PC-3 (cell line): ENCODE results near the gene CHAC1. TPM values are rescaled to one million over a fixed set of nuclear protein-coding genes. Genes with fewer than 3 reads are reported as not detected.

Source experiments
- ATAC-seq: fragments of 200-7000 bp; cut with Tn5 transposase; 2 replicates; pipeline ENCODE4 v1.9.1; 2020; ENCODE audit warnings: mild to moderate bottlenecking, moderate library complexity
- BruUV-seq: library from RNA; stranded (reverse); fragments of 400-500 nt; replicated peaks from 2 replicates; lab custom pipeline; 2021; lab: Mats Ljungman, UMichigan
- CTCF ChIA-PET: fragments of 300-600 bp; sonication (Branson Sonifier 250); formaldehyde crosslinking; loops from one replicate; lab custom pipeline; 2022; ENCODE audit warnings: antibody characterized with exemption; lab: Charles Lee
- POLR2A ChIA-PET: fragments of 300-600 bp; sonication (Branson Sonifier 250); formaldehyde crosslinking; loops from one replicate; lab custom pipeline; 2022; ENCODE audit warnings: antibody characterized with exemption; ENCODE audit not compliant: unreplicated experiment; lab: Charles Lee
- DNase-seq: peaks from one replicate; pipeline ENCODE4 v3.0.0-alpha.2; 2015
- H2AFZ ChIP-seq: fragments of 300-600 bp; sonication (generic); 2 replicates; pipeline ENCODE4 v1.6.0; 2016; ENCODE audit warnings: antibody characterized with exemption, low read length
- H3F3A ChIP-seq: fragments of 300-600 bp; sonication (generic); one replicate; pipeline ENCODE4 v1.6.0; 2017; ENCODE audit warnings: antibody characterized with exemption, low read length, control low read depth, mild to moderate bottlenecking; ENCODE audit not compliant: unreplicated experiment
- H3K27ac ChIP-seq: fragments of 300-600 bp; sonication (generic); 2 replicates; pipeline ENCODE4 v1.5.1; 2016; ENCODE audit warnings: mild to moderate bottlenecking, low read length
- H3K27me3 ChIP-seq: fragments of 300-600 bp; sonication (generic); 2 replicates; pipeline ENCODE4 v1.6.1; 2016; ENCODE audit warnings: low read length, mixed read lengths
- H3K36me3 ChIP-seq: fragments of 300-600 bp; sonication (generic); 2 replicates; pipeline ENCODE4 v1.6.1; 2016; ENCODE audit warnings: low read depth, mixed run types, low read length, mixed read lengths
- H3K4me1 ChIP-seq: fragments of 300-600 bp; sonication (generic); 2 replicates; pipeline ENCODE4 v1.5.1; 2016; ENCODE audit warnings: low read length; ENCODE audit not compliant: insufficient read depth
- H3K4me2 ChIP-seq: fragments of 300-600 bp; sonication (generic); 2 replicates; pipeline ENCODE4 v1.6.0; 2016; ENCODE audit warnings: low read length
- H3K4me3 ChIP-seq: fragments of 300-600 bp; sonication (generic); 2 replicates; pipeline ENCODE4 v1.5.1; 2016; ENCODE audit warnings: mild to moderate bottlenecking, low read length, mixed read lengths
- H3K79me2 ChIP-seq: fragments of 300-600 bp; sonication (generic); 2 replicates; pipeline ENCODE4 v1.6.1; 2017; ENCODE audit warnings: low read length, mixed read lengths
- H3K9ac ChIP-seq: fragments of 300-600 bp; sonication (generic); 2 replicates; pipeline ENCODE4 v1.6.0; 2016; ENCODE audit warnings: mild to moderate bottlenecking, low read length
- H3K9me2 ChIP-seq: fragments of 300-600 bp; sonication (generic); replicated peaks from 2 replicates; pipeline ENCODE4 v1.6.1; 2016; ENCODE audit warnings: mixed run types, low read length, mixed read lengths
- H3K9me3 ChIP-seq: fragments of 300-600 bp; sonication (generic); 2 replicates; pipeline ENCODE4 v1.6.1; 2016; ENCODE audit warnings: low read length, mixed read lengths
- H4K20me1 ChIP-seq: fragments of 300-600 bp; sonication (generic); 2 replicates; pipeline ENCODE4 v1.6.1; 2016; ENCODE audit warnings: low read length, mixed read lengths
- EZH2 ChIP-seq: fragments of 300-600 bp; sonication (generic); IDR thresholded peaks from one replicate; pipeline ENCODE4 v1.6.1; 2017; ENCODE audit warnings: antibody characterized with exemption, mild to moderate bottlenecking, low read length; ENCODE audit not compliant: unreplicated experiment
- EZH2phosphoT487 ChIP-seq: fragments of 300-600 bp; sonication (generic); IDR thresholded peaks from 2 replicates; pipeline ENCODE4 v1.6.1; 2018; ENCODE audit warnings: mild to moderate bottlenecking, antibody characterized with exemption, low read length, borderline replicate concordance
- intact Hi-C: fragments of 100-400 bp; cut with micrococcal nuclease; formaldehyde crosslinking; loops from 2 replicates; pipeline ENCODE4 v1.9.0; 2023
- total RNA-seq: library from RNA; depleted of rRNA; stranded (reverse); fragments of >200 nt; gene quantifications from 2 replicates; pipeline ENCODE4 v1.2.3, GENCODE V29; 2014
- TF ChIP-seq, protein P1 (sequence below): fragments of 300-600 bp; sonication (generic); conservative IDR thresholded peaks from 2 replicates; pipeline ENCODE4 v1.5.1; 2017; ENCODE audit warnings: antibody characterized with exemption, low read depth, mild to moderate bottlenecking, low read length

The CHAC1 gene
- total RNA-seq, 1 experiment from 2014 or later = 13.3 TPM

- POLR2A ChIA-PET = interaction anchor here (0.6 to 0.7 kb wide), 9 partner anchors 9 to 1163 kb away, joined by 4 to 14 read pairs (median 5); partner anchors contain the start of gene CHAC1
- Histone ChIP-seq H3K36me3 (no peaks in the 10 kb centered on the region), H3K4me3 (peak overlapping the region; percentile 76), H3K27me3 (peaks cover 25% of the 10 kb centered on the region), H3K4me1 (peaks cover 36% of the 10 kb centered on the region), H3K9ac (no peak overlapping the region), H4K20me1 (no peaks in the 10 kb centered on the region), H3K4me2 (peak overlapping the region; percentile 97), H3K27ac (no peak overlapping the region), H2AFZ (peak overlapping the region; percentile 85), H3K9me2 (no peaks in the 10 kb centered on the region), H3K79me2 (no peaks in the 10 kb centered on the region), H3K9me3 (no peaks in the 10 kb centered on the region), H3F3A (no peaks in the 10 kb centered on the region)
- TF ChIP-seq, protein P1, sequence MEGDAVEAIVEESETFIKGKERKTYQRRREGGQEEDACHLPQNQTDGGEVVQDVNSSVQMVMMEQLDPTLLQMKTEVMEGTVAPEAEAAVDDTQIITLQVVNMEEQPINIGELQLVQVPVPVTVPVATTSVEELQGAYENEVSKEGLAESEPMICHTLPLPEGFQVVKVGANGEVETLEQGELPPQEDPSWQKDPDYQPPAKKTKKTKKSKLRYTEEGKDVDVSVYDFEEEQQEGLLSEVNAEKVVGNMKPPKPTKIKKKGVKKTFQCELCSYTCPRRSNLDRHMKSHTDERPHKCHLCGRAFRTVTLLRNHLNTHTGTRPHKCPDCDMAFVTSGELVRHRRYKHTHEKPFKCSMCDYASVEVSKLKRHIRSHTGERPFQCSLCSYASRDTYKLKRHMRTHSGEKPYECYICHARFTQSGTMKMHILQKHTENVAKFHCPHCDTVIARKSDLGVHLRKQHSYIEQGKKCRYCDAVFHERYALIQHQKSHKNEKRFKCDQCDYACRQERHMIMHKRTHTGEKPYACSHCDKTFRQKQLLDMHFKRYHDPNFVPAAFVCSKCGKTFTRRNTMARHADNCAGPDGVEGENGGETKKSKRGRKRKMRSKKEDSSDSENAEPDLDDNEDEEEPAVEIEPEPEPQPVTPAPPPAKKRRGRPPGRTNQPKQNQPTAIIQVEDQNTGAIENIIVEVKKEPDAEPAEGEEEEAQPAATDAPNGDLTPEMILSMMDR = no peak
- TF ChIP-seq EZH2phosphoT487 = no peak
- no peak for TF ChIP-seq EZH2
- intact Hi-C loops = no loop called here
- DNase-seq = no peak
- CTCF ChIA-PET = interaction anchor here (0.7 to 2.0 kb wide), 3 partner anchors 22 to 24 kb away, joined by 5 to 14 read pairs (median 7); no protein-coding TSS in a partner anchor
- no TSS peak for BruUV-seq
- ATAC-seq = peak; percentile 2
Measured at GRCh38 chr15:40927873-40928806, 25.1 kb upstream of the CHAC1 start.

- TF ChIP-seq, protein P1 = no peak
- TF ChIP-seq EZH2phosphoT487 (no peak), EZH2 (no peak)
- H3K9me3 ChIP-seq = no peaks in the 10 kb centered on the region
- H3K27me3 ChIP-seq = peaks cover 25% of the 10 kb centered on the region
- intact Hi-C loops = loop anchor here (1.0 kb wide), 1 partner anchor 23 kb away; no protein-coding TSS in a partner anchor
- H4K20me1 ChIP-seq = no peaks in the 10 kb centered on the region
- peak within 1 kb of the TSS; percentile 76 for H3K4me3 ChIP-seq
- CTCF ChIA-PET = interaction anchor here (1.4 to 2.0 kb wide), 4 partner anchors 13 to 90 kb away, joined by 7 to 18 read pairs (median 12); no protein-coding TSS in a partner anchor
- peak within 1 kb of the TSS; percentile 97 for H3K4me2 ChIP-seq
- ATAC-seq (peak; percentile 49), DNase-seq (peak; percentile 77)
- H3F3A ChIP-seq = no peaks in the 10 kb centered on the region
- H3K79me2 ChIP-seq = no peaks in the 10 kb centered on the region
- H2AFZ ChIP-seq = peak within 1 kb of the TSS; percentile 85
- BruUV-seq = no TSS peak
- POLR2A ChIA-PET = interaction anchor here (0.6 to 0.7 kb wide), 6 partner anchors 10 to 1164 kb away, joined by 4 to 14 read pairs (median 4); no protein-coding TSS in a partner anchor
- H3K27ac ChIP-seq = no peak within 1 kb of the TSS
- H3K9me2 ChIP-seq = no peaks in the 10 kb centered on the region
- H3K4me1 ChIP-seq = peaks cover 45% of the 10 kb centered on the region
- H3K9ac ChIP-seq = 0 out of 2 replicates have a peak within 1 kb of the TSS, but pooled peaks have one; percentile 9
- no peaks in the 10 kb centered on the region for H3K36me3 ChIP-seq
Measured at GRCh38 chr15:40928821-40929659, 24.2 kb upstream of the CHAC1 start, which contains the start of gene DLL4. Gene DLL4 (plus strand): TSS chr15:40929340. CDS start chr15:40929669, 329 bp downstream.
